HCT116 (cell line): ENCODE data around the gene SWT1. TPM values are rescaled to one million over a fixed set of nuclear protein-coding genes. Genes with fewer than 3 reads are reported as not detected.
A peak's percentile ranks its signal among the peaks of the same experiment; 100 is the strongest.
"Not testable (repeated sequence)": the region's sequence is repeated elsewhere in the genome, so short reads cannot be mapped to it uniquely, and the experiment has no call there.

Source experiments
- ATAC-seq: fragments of 200-7000 bp; cut with Tn5 transposase; 2 replicates; pipeline ENCODE4 v1.9.1; 2020; ENCODE audit warnings: mild to moderate bottlenecking, moderate library complexity
- BruUV-seq: library from RNA; stranded (reverse); fragments of 400-500 nt; replicated peaks from 2 replicates; lab custom pipeline; 2021; lab: Mats Ljungman, UMichigan
- CTCF ChIA-PET: fragments of 300-600 bp; sonication (Branson Sonifier 250); formaldehyde crosslinking; loops from one replicate; lab custom pipeline; 2021; ENCODE audit warnings: antibody characterized with exemption; lab: Charles Lee
- POLR2A ChIA-PET: fragments of 300-600, 350-600 bp; sonication (Branson Sonifier 250); formaldehyde crosslinking; loops from one replicate; lab custom pipeline; 2021; ENCODE audit warnings: antibody characterized with exemption; lab: Charles Lee
- RAD21 ChIA-PET, 2 experiments: fragments of 300-600 bp; sonication (Branson Sonifier 250); formaldehyde crosslinking; loops; one replicate each; lab custom pipeline; 2023; ENCODE audit warnings: low total read pairs in 2 of 2; ENCODE audit not compliant: uncharacterized antibody in 2 of 2, unreplicated experiment in 2 of 2, low non-redundant PET in 1 of 2; lab: Charles Lee
- DNase-seq: peaks from one replicate; pipeline ENCODE4 v3.0.0-alpha.2; 2010; ENCODE audit warnings: low read depth, low spot score
- H2AFZ ChIP-seq: fragments of 200-600 bp; shearing (Covaris generic), sonication (generic); 2 replicates; pipeline ENCODE4 v1.6.1; 2017; ENCODE audit warnings: low read depth, mixed run types, mixed read lengths, antibody characterized with exemption, low read length; ENCODE audit not compliant: poor library complexity, severe bottlenecking
- H3K27ac ChIP-seq: 2 replicates; pipeline ENCODE4 v1.5.1; 2012; ENCODE audit warnings: low read depth, low read length
- H3K27me3 ChIP-seq: fragments of 200-600 bp; sonication (generic); 2 replicates; pipeline ENCODE4 v1.6.1; 2016; ENCODE audit warnings: mixed run types, low read length, mixed read lengths; ENCODE audit not compliant: insufficient read depth
- H3K36me3 ChIP-seq, 2 experiments: fragments of 200-500 bp in 1 of 2; fragments of 200-600 bp in 1 of 2; sonication (Bioruptor generic) in 1 of 2; sonication (generic) in 1 of 2; 2 replicates each; pipeline versions ENCODE4 v1.5.1 to v1.6.1; 2014 to 2016; ENCODE audit warnings: low read length in 2 of 2, inconsistent platforms in 1 of 2, mixed read lengths in 1 of 2, mixed run types in 1 of 2; ENCODE audit not compliant: insufficient read depth in 2 of 2, control insufficient read depth in 1 of 2
- H3K4me1 ChIP-seq, 2 experiments: fragments of 200-600 bp in 1 of 2; sonication (generic) in 1 of 2; 2 replicates each; pipeline versions ENCODE4 v1.5.1 to v1.6.1; 2012 to 2017; ENCODE audit warnings: low read length in 2 of 2, inconsistent platforms in 1 of 2, mild to moderate bottlenecking in 1 of 2, mixed read lengths in 1 of 2, mixed run types in 1 of 2, moderate library complexity in 1 of 2; ENCODE audit not compliant: insufficient read depth in 2 of 2, control insufficient read depth in 1 of 2
- H3K4me2 ChIP-seq: fragments of 200-600 bp; sonication (generic); 2 replicates; pipeline ENCODE4 v1.6.1; 2017; ENCODE audit warnings: mixed run types, low read length, mixed read lengths
- H3K4me3 ChIP-seq, 2 experiments: fragments of 200-600 bp in 1 of 2; sonication (generic) in 1 of 2; replicated peaks in 1 of 2; 2 replicates each; pipeline ENCODE4 v1.5.1; 2011 to 2016; ENCODE audit warnings: low read length in 2 of 2, control low read depth in 1 of 2, low read depth in 1 of 2, mild to moderate bottlenecking in 1 of 2, mixed read lengths in 1 of 2, mixed run types in 1 of 2
- H3K79me2 ChIP-seq: fragments of 200-600 bp; sonication (generic); 2 replicates; pipeline ENCODE4 v1.6.1; 2017; ENCODE audit warnings: mild to moderate bottlenecking, mixed run types, low read length, moderate library complexity, mixed read lengths; ENCODE audit not compliant: insufficient read depth
- H3K9ac ChIP-seq: fragments of 200-600 bp; sonication (generic); 2 replicates; pipeline ENCODE4 v1.6.1; 2016; ENCODE audit warnings: low read length, mixed read lengths
- H3K9me2 ChIP-seq: fragments of 200-600 bp; sonication (generic), shearing (Covaris generic); 2 replicates; pipeline ENCODE4 v1.6.1; 2017; ENCODE audit warnings: mixed run types, mild to moderate bottlenecking, moderate library complexity; ENCODE audit not compliant: insufficient read depth
- H3K9me3 ChIP-seq, 2 experiments: fragments of 200-500 bp in 1 of 2; fragments of 200-600 bp in 1 of 2; sonication (Bioruptor generic) in 1 of 2; sonication (generic) in 1 of 2; 2 replicates each; pipeline ENCODE4 v1.6.1; 2014 to 2017; ENCODE audit warnings: low read length in 2 of 2, mixed read lengths in 2 of 2, inconsistent platforms in 1 of 2, low read depth in 1 of 2, mild to moderate bottlenecking in 1 of 2, mixed run types in 1 of 2, moderate library complexity in 1 of 2; ENCODE audit not compliant: control insufficient read depth in 1 of 2, insufficient read depth in 1 of 2
- H4K20me1 ChIP-seq: fragments of 200-600 bp; sonication (generic), shearing (Covaris generic); 2 replicates; pipeline ENCODE4 v1.6.1; 2017; ENCODE audit warnings: mixed run types, mild to moderate bottlenecking, moderate library complexity; ENCODE audit not compliant: insufficient read depth
- CTCF ChIP-seq, 3 experiments: fragments of 200-600 bp in 1 of 3; sonication (generic) in 1 of 3; IDR thresholded peaks in 2 of 3; conservative IDR thresholded peaks in 1 of 3; 2 replicates each; pipeline ENCODE4 v1.5.1; 2012 to 2017; ENCODE audit warnings: low read depth in 2 of 3, low read length in 2 of 3, antibody characterized with exemption in 1 of 3, borderline replicate concordance in 1 of 3, control low read depth in 1 of 3, mild to moderate bottlenecking in 1 of 3, mixed read lengths in 1 of 3, mixed run types in 1 of 3, moderate library complexity in 1 of 3; ENCODE audit not compliant: insufficient read depth in 1 of 3
- EZH2phosphoT487 ChIP-seq: fragments of 200-600 bp; IDR thresholded peaks from 2 replicates; pipeline ENCODE4 v1.6.1; 2018; ENCODE audit warnings: antibody characterized with exemption, borderline replicate concordance
- POLR2A ChIP-seq: IDR thresholded peaks from 2 replicates; pipeline ENCODE4 v1.7.0; 2011; ENCODE audit warnings: borderline replicate concordance; ENCODE audit not compliant: insufficient read depth, insufficient read length; ENCODE audit errors: extremely low read depth
- RAD21 ChIP-seq: IDR thresholded peaks from 2 replicates; pipeline ENCODE4 v1.6.1; 2012; ENCODE audit warnings: low read depth, mild to moderate bottlenecking
- SIN3A ChIP-seq: IDR thresholded peaks from 2 replicates; pipeline ENCODE4 v1.6.1; 2012; ENCODE audit warnings: low read depth
- TCF7L2 ChIP-seq: IDR thresholded peaks from 2 replicates; pipeline ENCODE4 v1.7.0; 2011; ENCODE audit warnings: borderline replicate concordance, inconsistent platforms; ENCODE audit not compliant: insufficient read depth, insufficient read length; ENCODE audit errors: extremely low read depth
- YY1 ChIP-seq: IDR thresholded peaks from 2 replicates; pipeline ENCODE4 v1.6.1; 2011; ENCODE audit warnings: low read length, low read depth, moderate library complexity, mild to moderate bottlenecking; ENCODE audit not compliant: insufficient replicate concordance; ENCODE audit errors: extremely low read depth
- ZFX ChIP-seq: fragments of 450-650 bp; IDR thresholded peaks from 2 replicates; pipeline ENCODE4 v1.6.1; 2017
- intact Hi-C: fragments of 100-400 bp; cut with micrococcal nuclease; formaldehyde crosslinking; loops from 2 replicates; pipeline ENCODE4 v1.10.0; 2022
- total RNA-seq: library from RNA; stranded (reverse); gene quantifications from one replicate; pipeline ENCODE4 v1.2.1, GENCODE V29; 2021; ENCODE audit not compliant: unreplicated experiment

The SWT1 gene
- total RNA-seq, 1 experiment from 2014 or later, result 3.3 TPM

- Histone ChIP-seq H3K4me2 (peak overlapping the region; percentile 27; the same call in 1 of the 2 replicates), H3K4me1 (0 out of 4 replicates have a peak, but pooled peaks cover 0 to 3% of the 10 kb centered on the region in 2 experiments), H3K9me2 (no peaks in the 10 kb centered on the region), H4K20me1 (no peaks in the 10 kb centered on the region), H3K36me3 (no peaks in the 10 kb centered on the region), H3K27me3 (no peaks in the 10 kb centered on the region), H3K27ac (no peak overlapping the region), H3K9ac (no peak overlapping the region), H3K4me3 (no peak overlapping the region), H3K9me3 (no peaks in the 10 kb centered on the region), H2AFZ (peak overlapping the region; percentile 32), H3K79me2 (no peaks in the 10 kb centered on the region)
- peak; percentile 56 for DNase-seq
- ChIA-PET CTCF (interaction anchor here (0.7 to 2.8 kb wide), 30 partner anchors 8 to 510 kb away, joined by 3 to 51 read pairs (median 4); partner anchors contain the start of genes EDEM3 and SWT1), RAD21 (interaction anchor here (0.6 to 1.9 kb wide), 6 partner anchors 54 to 479 kb away, joined by 3 to 9 read pairs (median 5); partner anchors contain the start of gene RNF2 (in 1 of the 2)), POLR2A (no interaction called here)
- TF ChIP-seq YY1 (peak; percentile 23), SIN3A (no peak), RAD21 (peak; percentile 82), CTCF (IDR thresholded peaks at IDR 0.05 in 2 of 3, conservative IDR thresholded peaks at IDR 0.05 in 1 of 3; ENCODE audit: borderline replicate concordance in 1 of 3, insufficient read depth in 1 of 3, low read depth in 2 of 3, low read length in 2 of 3) (peak; percentile 68 to 98 (median 91))
- intact Hi-C loops, result loop anchor here (1.0 to 5.0 kb wide), 4 partner anchors 184 to 502 kb away; no protein-coding TSS in a partner anchor
- BruUV-seq, result no TSS peak
- ATAC-seq, result peak; percentile 96
These were observed 13.4 kb downstream of the SWT1 start for GRCh38 chr1:185170291-185170848.

- BruUV-seq, result no TSS peak
- no peaks in the 10 kb centered on the region for H3K4me1 ChIP-seq
- no peaks in the 10 kb centered on the region for H3K36me3 ChIP-seq
- no peak overlapping the region for H3K9ac ChIP-seq
- H4K20me1 ChIP-seq, result no peaks in the 10 kb centered on the region
- H2AFZ ChIP-seq, result no peak overlapping the region
- H3K9me2 ChIP-seq, result no peaks in the 10 kb centered on the region
- H3K27ac ChIP-seq, result no peak overlapping the region
- H3K9me3 ChIP-seq, result no peaks in the 10 kb centered on the region
- intact Hi-C loops, result no loop called here
- no peak overlapping the region for H3K4me3 ChIP-seq
- DNase-seq (no peak), ATAC-seq (no peak)
- no peaks in the 10 kb centered on the region for H3K79me2 ChIP-seq
- CTCF ChIA-PET, result no interaction called here
- H3K27me3 ChIP-seq, result no peaks in the 10 kb centered on the region
- POLR2A ChIA-PET, result no interaction called here
- no peak for TF ChIP-seq POLR2A
- no peak for TF ChIP-seq TCF7L2
- no peak for TF ChIP-seq EZH2phosphoT487
- no peak for TF ChIP-seq ZFX
- TF ChIP-seq, all 23 proteins: peak for 0
- H3K4me2 ChIP-seq, result no peak overlapping the region
- RAD21 ChIA-PET, result no interaction called here
These were observed 36.8 kb downstream of the SWT1 start for GRCh38 chr1:185193756-185194155.

- H3K36me3 ChIP-seq, H3K4me3 ChIP-seq, CTCF ChIA-PET, BruUV-seq, H3K9me2 ChIP-seq, POLR2A ChIA-PET, intact Hi-C loops, H3K4me2 ChIP-seq, H3K79me2 ChIP-seq, RAD21 ChIA-PET, H3K27me3 ChIP-seq, H3K27ac ChIP-seq, H4K20me1 ChIP-seq, H3K9ac ChIP-seq, ATAC-seq, H2AFZ ChIP-seq, H3K9me3 ChIP-seq, H3K4me1 ChIP-seq, DNase-seq: not testable (repeated sequence)
These were observed 41.7 kb downstream of the SWT1 start for GRCh38 chr1:185198712-185199111.
